HG03196 (cell line): ENCODE measurements around the gene SRRM4.

ENCODE experiments used
- ATAC-seq: cut with Tn5 transposase; IDR thresholded peaks from one replicate; pipeline ENCODE4 v1.9.1; 2021; ENCODE audit not compliant: unreplicated experiment

Gene SRRM4

DNA sequence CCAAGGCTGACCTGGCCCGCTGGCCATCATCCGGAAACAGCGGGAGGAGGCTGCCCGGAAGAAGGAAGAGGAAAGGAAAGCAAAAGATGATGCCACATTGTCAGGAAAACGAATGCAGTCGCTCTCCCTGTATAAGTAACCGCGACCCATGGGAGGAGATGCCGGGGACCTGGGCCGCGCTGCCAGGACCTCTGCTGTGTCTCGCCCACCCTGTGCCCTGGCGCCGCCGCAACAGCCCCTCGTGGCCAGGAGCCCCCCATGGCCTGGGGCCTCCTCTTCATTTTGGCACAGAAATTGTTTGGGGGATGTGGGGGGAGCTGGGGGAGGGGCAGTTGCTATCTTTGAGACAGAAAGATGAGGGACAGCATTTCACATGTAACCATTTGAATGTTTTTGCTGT lies 213.9 kb downstream of the SRRM4 start:
- no peak for ATAC-seq

DNA sequence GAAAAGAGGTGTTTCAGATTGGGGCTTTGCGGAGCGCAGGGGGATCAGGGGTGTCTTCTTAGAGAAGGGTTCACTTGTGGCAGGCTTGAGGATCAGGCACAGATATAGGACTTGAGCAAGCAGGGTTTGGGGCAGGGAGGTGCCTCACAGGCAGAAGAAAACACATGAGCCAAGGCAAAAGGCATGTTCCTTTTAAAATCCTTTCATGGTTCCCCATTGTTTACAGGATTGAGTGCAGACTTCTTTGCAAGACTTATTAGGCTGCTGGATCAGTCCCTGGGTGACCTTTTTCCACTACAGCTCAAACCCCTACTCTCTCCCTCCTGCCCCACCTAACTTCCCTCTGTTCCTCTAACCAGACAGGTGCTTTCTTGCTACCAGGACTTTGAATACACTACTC lies 217.1 kb downstream of the SRRM4 start:
- no peak for ATAC-seq

DNA sequence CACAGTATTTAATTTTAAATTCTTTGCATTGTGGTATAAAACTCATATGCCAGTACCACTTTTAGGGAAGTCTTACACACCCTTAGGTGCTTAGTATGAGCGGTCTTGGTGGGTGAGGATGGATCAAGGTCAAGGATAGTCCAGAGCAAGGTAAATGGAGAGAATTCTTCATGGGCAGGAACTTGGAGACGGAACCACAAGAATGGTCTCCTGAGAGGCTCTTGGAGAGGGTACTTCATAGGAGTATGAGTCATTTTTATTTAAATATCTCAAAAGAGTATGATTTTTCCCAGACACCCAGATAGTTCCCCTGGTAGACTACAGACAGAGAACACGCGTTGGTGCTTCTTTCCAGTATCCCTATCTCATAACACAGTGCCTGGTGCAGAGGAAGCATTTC lies 219.3 kb downstream of the SRRM4 start:
- ATAC-seq = no peak

DNA sequence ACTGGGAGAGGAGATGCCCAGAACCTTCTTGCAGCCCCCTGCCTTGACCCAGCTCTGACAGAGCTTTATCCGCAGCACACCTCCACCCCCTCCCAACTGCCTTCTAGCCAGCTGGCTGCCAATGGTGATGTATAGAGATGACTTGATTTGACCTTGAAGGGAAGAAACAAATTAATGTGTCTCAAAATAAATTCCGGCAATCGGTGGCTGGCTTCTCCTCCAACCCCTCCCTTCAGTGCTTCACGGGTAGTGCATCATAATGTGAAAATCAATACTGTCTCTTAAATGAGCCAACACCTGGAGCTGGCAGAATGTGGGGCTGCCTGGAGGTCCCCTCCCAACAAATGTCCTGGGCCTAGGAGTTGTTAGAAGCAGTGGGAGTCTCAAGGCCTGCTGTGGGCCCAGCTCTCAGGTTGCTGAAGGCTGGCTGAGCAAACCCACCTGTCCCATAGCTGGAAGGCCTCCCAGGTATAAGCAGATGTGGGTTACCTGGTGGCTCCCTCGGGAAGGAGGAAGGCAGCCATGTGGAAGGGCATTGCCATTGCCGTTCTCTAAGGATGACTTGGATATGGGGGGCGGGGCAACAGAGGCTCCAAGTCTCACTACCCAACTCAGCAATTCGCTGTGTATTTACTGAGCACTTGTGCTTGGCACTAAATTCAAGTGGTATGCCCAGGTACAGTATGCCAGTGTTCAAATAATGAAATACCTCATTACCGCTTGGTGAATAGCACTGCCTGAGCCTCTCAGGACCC lies 220.6 kb downstream of the SRRM4 start:
- no peak for ATAC-seq

GRCh38 chr12:119202544-119202943 lies 221.2 kb downstream of the SRRM4 start:
- ATAC-seq = no peak

DNA sequence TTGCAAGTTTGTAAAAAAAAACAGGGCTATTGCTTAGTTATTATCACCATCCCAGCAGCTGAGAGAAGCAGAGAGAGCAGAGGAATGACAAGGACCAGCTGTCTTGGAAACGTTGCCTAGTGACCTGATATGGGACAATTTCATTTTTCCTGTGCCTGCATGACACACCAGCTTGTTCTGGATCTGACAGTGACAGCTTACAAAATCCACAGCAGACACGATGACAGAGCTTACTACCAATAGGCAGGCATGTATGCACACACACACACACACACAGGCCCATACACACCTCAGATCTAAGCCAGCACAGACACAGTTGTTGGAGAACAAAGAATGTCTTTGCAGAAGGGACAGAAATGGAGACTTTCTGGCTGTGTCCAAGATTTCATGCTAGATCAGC lies 222.8 kb downstream of the SRRM4 start:
- no peak for ATAC-seq

DNA sequence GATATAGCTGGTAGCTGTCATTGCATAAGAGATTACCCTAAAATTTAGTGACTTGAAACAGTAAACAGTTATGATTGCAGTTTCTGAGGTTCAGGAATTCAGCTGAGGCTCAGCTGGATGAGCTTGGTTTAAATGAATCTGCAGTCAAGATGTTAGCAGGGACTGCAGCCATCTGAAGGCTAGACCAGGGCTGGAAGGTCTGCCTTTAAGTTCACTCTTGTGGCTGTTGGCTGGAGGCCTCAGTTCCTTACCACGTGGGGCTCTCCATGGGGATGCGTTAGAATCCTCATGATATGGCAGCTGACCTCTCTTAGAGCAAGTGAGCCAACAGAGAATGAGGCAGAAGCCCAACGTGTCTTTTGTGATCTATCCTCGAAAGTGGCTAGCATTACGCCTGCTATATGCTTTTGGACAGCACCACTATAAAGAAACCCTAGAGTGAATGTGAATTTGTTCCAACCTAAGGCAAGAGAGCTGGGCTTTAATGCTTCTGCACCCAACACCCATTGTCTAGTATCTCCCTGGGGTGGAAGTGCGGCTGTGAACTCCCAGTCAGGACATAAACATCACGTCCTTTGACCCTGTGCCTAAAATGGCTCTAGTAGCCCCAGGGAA lies 223.4 kb downstream of the SRRM4 start:
- ATAC-seq = no peak

- no peak for ATAC-seq
Observed at GRCh38 chr12:119206348-119207062, 225.2 kb downstream of the SRRM4 start.

- no peak for ATAC-seq
Observed at GRCh38 chr12:119207063-119207560, 225.8 kb downstream of the SRRM4 start.

DNA sequence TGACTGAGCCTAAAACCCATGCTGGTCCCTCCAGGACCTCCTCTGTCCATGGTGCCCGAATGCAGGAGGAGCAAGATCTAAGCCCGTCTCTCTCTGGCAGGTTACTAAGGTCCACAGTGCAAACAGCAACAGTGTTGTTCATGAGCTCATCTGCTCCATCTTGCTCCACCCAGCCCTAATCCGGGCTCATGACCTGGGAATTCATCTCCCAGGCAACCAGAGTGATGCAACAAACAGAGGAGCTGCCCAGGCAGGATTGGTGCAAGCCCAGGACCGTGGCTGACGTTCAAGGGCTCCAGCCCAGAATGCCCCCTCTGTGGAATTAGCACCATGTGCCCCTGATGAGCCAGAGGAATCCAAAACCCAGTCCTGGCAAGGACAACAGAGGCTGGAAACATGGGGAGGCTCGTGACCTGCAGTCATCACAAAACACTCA lies 227.3 kb downstream of the SRRM4 start:
- no peak for ATAC-seq

- ATAC-seq = no peak
Observed at GRCh38 chr12:119211884-119212283, 230.5 kb downstream of the SRRM4 start.
